Measurements from ENCODE around the gene CCL19.

- TF ChIP-seq CTCF (IDR thresholded peaks at IDR 0.05 in 2 of 3, conservative IDR thresholded peaks at IDR 0.05 in 1 of 3; ENCODE audit: borderline replicate concordance in 1 of 3, insufficient read depth in 1 of 3, low read depth in 2 of 3, low read length in 2 of 3) (no peak), YY1 (IDR thresholded peaks at IDR 0.05; ENCODE audit: extremely low read depth, insufficient replicate concordance, low read depth, low read length) (no peak)
Measured at GRCh38 chr9:34653151-34654072, 37.7 kb downstream of the CCL19 start.

Data from HCT116 (cell line).